Caco-2 (cell line): ENCODE data around the gene IL27RA. TPM values are rescaled to one million over a fixed set of nuclear protein-coding genes. Genes with fewer than 3 reads are reported as not detected.

Experiments used
- BruUV-seq: library from RNA; stranded (reverse); fragments of 400-500 nt; replicated peaks from 2 replicates; lab custom pipeline; 2021; lab: Mats Ljungman, UMichigan
- CTCF ChIA-PET: fragments of 300-600 bp; sonication (Branson Sonifier 250); formaldehyde crosslinking; loops from one replicate; lab custom pipeline; 2022; ENCODE audit warnings: antibody characterized with exemption; lab: Charles Lee
- POLR2A ChIA-PET: fragments of 300-600 bp; sonication (Branson Sonifier 250); formaldehyde crosslinking; loops from one replicate; lab custom pipeline; 2022; ENCODE audit warnings: antibody characterized with exemption; lab: Charles Lee
- DNase-seq, 2 experiments: peaks; one replicate each; pipeline versions ENCODE4 v3.0.0 to v3.0.0-alpha.2; 2020 to 2022
- H3K27me3 ChIP-seq: replicated peaks from 2 replicates; pipeline ENCODE4 v1.6.0; 2011; ENCODE audit warnings: low read length; ENCODE audit not compliant: control insufficient read depth, insufficient read depth
- H3K36me3 ChIP-seq: 2 replicates; pipeline ENCODE4 v1.5.1; 2011; ENCODE audit warnings: low read length; ENCODE audit not compliant: control insufficient read depth, insufficient read depth
- H3K4me1 ChIP-seq: fragments of 250-450 bp; sonication (Bioruptor Pico); 2 replicates; pipeline ENCODE4 v1.5.1; 2020; ENCODE audit warnings: mild to moderate bottlenecking
- H3K4me3 ChIP-seq: 2 replicates; pipeline ENCODE4 v1.5.1; 2011; ENCODE audit warnings: low read depth, mild to moderate bottlenecking, control low read depth, low read length
- H3K9me3 ChIP-seq: fragments of 250-450 bp; sonication (Bioruptor Pico); 2 replicates; pipeline ENCODE4 v1.5.1; 2020; ENCODE audit warnings: mild to moderate bottlenecking, moderate library complexity
- H3K27ac Mint-ChIP-seq: one replicate; pipeline ENCODE4 v1.8.0; 2022; ENCODE audit warnings: mixed read lengths; ENCODE audit not compliant: unreplicated experiment
- H3K27me3 Mint-ChIP-seq: one replicate; pipeline ENCODE4 v1.8.0; 2022; ENCODE audit warnings: mixed read lengths; ENCODE audit not compliant: insufficient read depth, unreplicated experiment
- H3K36me3 Mint-ChIP-seq: one replicate; pipeline ENCODE4 v1.8.0; 2022; ENCODE audit warnings: mild to moderate bottlenecking, mixed read lengths; ENCODE audit not compliant: insufficient read depth, unreplicated experiment
- H3K4me1 Mint-ChIP-seq: one replicate; pipeline ENCODE4 v1.8.0; 2022; ENCODE audit warnings: low read depth, mixed read lengths; ENCODE audit not compliant: unreplicated experiment
- H3K4me3 Mint-ChIP-seq: one replicate; pipeline ENCODE4 v1.8.0; 2022; ENCODE audit warnings: mild to moderate bottlenecking, moderate library complexity, mixed read lengths; ENCODE audit not compliant: unreplicated experiment
- H3K9me3 Mint-ChIP-seq: one replicate; pipeline ENCODE4 v1.8.0; 2022; ENCODE audit warnings: mixed read lengths; ENCODE audit not compliant: unreplicated experiment
- CTCF ChIP-seq, 2 experiments: fragments of 200-600 bp in 1 of 2; IDR thresholded peaks; 1 replicate in 1 of 2; 2 replicates in 1 of 2; pipeline versions ENCODE4 v1.5.1 to v1.8.0; 2011 to 2022; ENCODE audit warnings: antibody characterized with exemption in 1 of 2, control low read depth in 1 of 2, inconsistent platforms in 1 of 2, low read depth in 1 of 2, low read length in 1 of 2, mild to moderate bottlenecking in 1 of 2, moderate library complexity in 1 of 2; ENCODE audit not compliant: insufficient read depth in 1 of 2, severe bottlenecking in 1 of 2, unreplicated experiment in 1 of 2
- intact Hi-C: fragments of 100-400 bp; cut with micrococcal nuclease; formaldehyde crosslinking; loops from one replicate; pipeline ENCODE4 v1.10.0; 2022; ENCODE audit not compliant: unreplicated experiment
- total RNA-seq: library from RNA; stranded (reverse); gene quantifications from 2 replicates; pipeline ENCODE4 v1.2.3, GENCODE V29; 2022

The IL27RA gene
- total RNA-seq, 1 experiment from 2014 or later = 4.7 TPM

GRCh38 chr19:14093117-14093823 lies 61.7 kb downstream of the IL27RA start:
- intact Hi-C loops = no loop called here
- peaks cover 14% of the 10 kb centered on the region for H3K4me1 Mint-ChIP-seq
- no peaks in the 10 kb centered on the region for H3K4me1 ChIP-seq
- no peak overlapping the region for H3K27ac Mint-ChIP-seq
- H3K9me3 Mint-ChIP-seq = no peaks in the 10 kb centered on the region
- H3K27me3 ChIP-seq = no peaks in the 10 kb centered on the region
- DNase-seq = no peak
- H3K27me3 Mint-ChIP-seq = no peaks in the 10 kb centered on the region
- H3K4me3 Mint-ChIP-seq = no peak overlapping the region
- no peaks in the 10 kb centered on the region for H3K36me3 ChIP-seq
- no peak for TF ChIP-seq CTCF (IDR thresholded peaks at IDR 0.05; ENCODE audit: insufficient read depth in 1 of 2, low read depth in 1 of 2, low read length in 1 of 2, severe bottlenecking in 1 of 2, unreplicated experiment in 1 of 2)
- H3K36me3 Mint-ChIP-seq = peaks cover 37% of the 10 kb centered on the region
- H3K9me3 ChIP-seq = peaks cover 7% of the 10 kb centered on the region; the same call in 1 of the 2 replicates
- CTCF ChIA-PET = no interaction called here
- H3K4me3 ChIP-seq = no peak overlapping the region
- BruUV-seq = no TSS peak
- POLR2A ChIA-PET = interaction anchor here (0.6 to 1.4 kb wide), 3 partner anchors 11 to 1339 kb away, joined by 3 to 5 read pairs (median 3); no protein-coding TSS in a partner anchor

GRCh38 chr19:14094854-14095253 lies 63.3 kb downstream of the IL27RA start:
- no peaks in the 10 kb centered on the region for H3K27me3 Mint-ChIP-seq
- no peak overlapping the region for H3K4me3 Mint-ChIP-seq
- no peaks in the 10 kb centered on the region for H3K36me3 ChIP-seq
- no peak overlapping the region for H3K27ac Mint-ChIP-seq
- DNase-seq = no peak
- intact Hi-C loops = no loop called here
- CTCF ChIA-PET = no interaction called here
- H3K4me1 Mint-ChIP-seq = peaks cover 8% of the 10 kb centered on the region
- peaks cover 7% of the 10 kb centered on the region; the same call in 1 of the 2 replicates for H3K9me3 ChIP-seq
- H3K4me3 ChIP-seq = no peak overlapping the region
- H3K9me3 Mint-ChIP-seq = no peaks in the 10 kb centered on the region
- POLR2A ChIA-PET = interaction anchor here (1.4 kb wide), 1 partner anchor 42 kb away, joined by 3 read pairs; no protein-coding TSS in a partner anchor
- H3K27me3 ChIP-seq = no peaks in the 10 kb centered on the region
- no peak for TF ChIP-seq CTCF (IDR thresholded peaks at IDR 0.05; ENCODE audit: insufficient read depth in 1 of 2, low read depth in 1 of 2, low read length in 1 of 2, severe bottlenecking in 1 of 2, unreplicated experiment in 1 of 2)
- BruUV-seq = no TSS peak
- no peaks in the 10 kb centered on the region for H3K4me1 ChIP-seq
- H3K36me3 Mint-ChIP-seq = peaks cover 26% of the 10 kb centered on the region

GRCh38 chr19:14096272-14096992 lies 64.9 kb downstream of the IL27RA start:
- Mint-ChIP-seq H3K27me3 (no peaks in the 10 kb centered on the region), H3K4me3 (no peak overlapping the region), H3K36me3 (peaks cover 22% of the 10 kb centered on the region), H3K9me3 (no peaks in the 10 kb centered on the region), H3K27ac (no peak overlapping the region), H3K4me1 (peaks cover 8% of the 10 kb centered on the region)
- POLR2A ChIA-PET = interaction anchor here (0.6 kb wide), 1 partner anchor 349 kb away, joined by 7 read pairs; a partner anchor contains a TSS
- Histone ChIP-seq H3K36me3 (no peaks in the 10 kb centered on the region), H3K9me3 (peaks cover 7% of the 10 kb centered on the region; the same call in 1 of the 2 replicates), H3K4me3 (no peak overlapping the region), H3K4me1 (no peaks in the 10 kb centered on the region), H3K27me3 (no peaks in the 10 kb centered on the region)
- TF ChIP-seq CTCF (IDR thresholded peaks at IDR 0.05; ENCODE audit: insufficient read depth in 1 of 2, low read depth in 1 of 2, low read length in 1 of 2, severe bottlenecking in 1 of 2, unreplicated experiment in 1 of 2) = no peak
- BruUV-seq = no TSS peak
- DNase-seq = no peak
- intact Hi-C loops = no loop called here
- CTCF ChIA-PET = interaction anchor here (0.5 to 1.2 kb wide), 3 partner anchors 38 to 1150 kb away, joined by 3 to 7 read pairs (median 7); partner anchors contain the start of gene ASF1B
